Pancreas (tissue), 10 donors: ENCODE measurements around the gene TRAF7. TPM values are rescaled to one million over a fixed set of nuclear protein-coding genes. Genes with fewer than 3 reads are reported as not detected.

ENCODE experiments used
- ATAC-seq, 4 donors: fragments of 200-7000 bp; cut with Tn5 transposase; one replicate each; pipeline versions ENCODE4 v1.8.0 to v1.9.1; 2020; ENCODE audit warnings: mild to moderate bottlenecking in 4 of 4, moderate library complexity in 4 of 4
- DNase-seq, 6 donors: peaks; one replicate each; pipeline ENCODE4 v3.0.0-alpha.2; 2020
- FAIRE-seq: peaks from 2 replicates; lab custom pipeline; 2012; peaks lifted over from hg19 to GRCh38; lab: Jason Lieb, UNC
- H3K27ac ChIP-seq, 4 donors: fragments of 200-600 bp; sonication (generic); 1 replicate in 3 of 4; 2 replicates in 1 of 4; pipeline versions ENCODE4 v1.5.0 to v1.8.0; 2020
- H3K27me3 ChIP-seq, 4 donors: fragments of 200-600 bp; one replicate each; pipeline ENCODE4 v1.8.0; 2021
- H3K36me3 ChIP-seq, 3 donors: fragments of 200-600 bp; sonication (generic) in 1 of 3; one replicate each; pipeline versions ENCODE4 v1.5.0 to v1.8.0; 2020 to 2021
- H3K4me1 ChIP-seq, 3 donors: fragments of 200-600 bp; one replicate each; pipeline ENCODE4 v1.8.0; 2021
- H3K4me3 ChIP-seq, 4 donors: fragments of 200-600 bp; sonication (generic) in 2 of 4; one replicate each; pipeline versions ENCODE4 v1.5.0 to v1.8.0; 2020 to 2021
- H3K9me3 ChIP-seq, 4 donors: fragments of 200-600 bp; one replicate each; pipeline ENCODE4 v1.8.0; 2021
- WGBS, 2 donors: extraction: QIAGEN DNeasy Blood & Tissue Kit; methylation state at CpG; one replicate each; pipeline ENCODE4 v1.1.7; 2013; 5-methylcytosine and 5-hydroxymethylcytosine counted together
- intact Hi-C, 3 donors: fragments of 100-400 bp; cut with DNase I; formaldehyde crosslinking; loops; one replicate each; pipeline versions ENCODE4 v1.11.1 to v1.14.2; 2022
- polyA plus RNA-seq, 2 donors: library from polyadenylated mRNA; stranded (reverse); fragments of 200-250 nt; gene quantifications; one replicate each; pipeline ENCODE4 v1.2.3, GENCODE V29; 2013
- total RNA-seq, 6 donors: library from RNA; stranded (reverse); fragmentation: NEBNext Ultra II Directional in 4 of 6; extraction: Animal tissue kit (Norgen Biotek cat#: 25700) in 4 of 6; gene quantifications; one replicate each; pipeline versions ENCODE4 v1.2.1 to v1.2.4, GENCODE V29; 2021 to 2023
- TF ChIP-seq, protein P1 (sequence below), 4 donors: fragments of 200-600 bp; sonication (generic) in 3 of 4; IDR thresholded peaks; one replicate each; pipeline versions ENCODE4 v1.5.0 to v1.8.0; 2021; ENCODE audit warnings: antibody characterized with exemption in 4 of 4
- donor health status: healthy with polysubstance abuse.
- donor health status: DM: no; HTN: no; CAD: no; lungs with moderate emphysema.
- donor health status: DM: no; HTN: no; CAD: no.
- donor health status: control.
- donor health status: control.
- donor health status: Bipolar disorder and iron deficiency.
- donor health status: DM: yes; HTN: yes; CAD: no.
- donor health status: DM: no; HTN: no; CAD: no.
- donor health status: DM: no; HTN: no; CAD: no.
- donor health status: DM: yes; HTN: yes; CAD: no.

TRAF7 gene
- total and polyA plus RNA-seq, 8 donors = 24.5 to 45.1 (median 34.5) TPM

DNA sequence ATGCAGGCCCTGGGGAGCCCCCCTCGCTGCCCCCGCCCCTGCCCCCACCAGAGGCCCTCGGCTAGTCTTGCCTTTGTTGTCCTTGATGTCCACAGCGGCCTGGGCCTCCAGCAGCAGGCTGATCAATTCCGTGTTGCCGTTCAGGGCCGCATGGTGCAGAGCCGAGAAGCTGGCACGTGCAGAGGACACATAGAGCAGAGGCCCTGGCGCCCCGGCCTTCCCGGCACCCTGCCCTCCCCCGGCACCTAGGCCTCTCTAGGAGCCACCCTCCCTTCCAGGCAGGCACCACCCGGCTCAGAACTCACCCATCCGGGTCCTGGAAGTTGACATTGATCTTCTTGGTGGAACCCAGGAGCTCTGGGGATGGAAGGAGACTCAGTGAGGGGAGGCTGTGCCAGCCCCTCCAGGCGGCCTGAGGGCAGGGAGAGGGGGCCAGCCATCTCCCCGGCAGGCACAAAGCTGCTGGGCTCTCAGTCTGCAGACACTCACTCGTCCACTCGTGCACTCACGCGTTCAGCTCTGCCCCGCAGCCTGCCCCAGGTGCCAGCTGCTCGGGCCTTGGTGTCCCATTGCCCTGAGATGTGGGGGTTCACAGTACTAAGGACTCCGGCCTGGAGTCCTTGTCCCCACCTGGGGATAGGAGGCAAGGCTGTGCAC, 34.5 kb downstream of the TRAF7 start:
- H3K4me3 ChIP-seq = no peak overlapping the region
- no peaks in the 10 kb centered on the region for H3K36me3 ChIP-seq
- intact Hi-C loops = loop anchor here in 1 of 3 donors (5.0 to 10.0 kb wide), 2 partner anchors 65 to 312 kb away; partner anchors contain the start of gene ECI1
- DNase-seq (no peak), ATAC-seq (no peak), FAIRE-seq (no peak)
- no peak overlapping the region for H3K27ac ChIP-seq
- TF ChIP-seq, protein P1, sequence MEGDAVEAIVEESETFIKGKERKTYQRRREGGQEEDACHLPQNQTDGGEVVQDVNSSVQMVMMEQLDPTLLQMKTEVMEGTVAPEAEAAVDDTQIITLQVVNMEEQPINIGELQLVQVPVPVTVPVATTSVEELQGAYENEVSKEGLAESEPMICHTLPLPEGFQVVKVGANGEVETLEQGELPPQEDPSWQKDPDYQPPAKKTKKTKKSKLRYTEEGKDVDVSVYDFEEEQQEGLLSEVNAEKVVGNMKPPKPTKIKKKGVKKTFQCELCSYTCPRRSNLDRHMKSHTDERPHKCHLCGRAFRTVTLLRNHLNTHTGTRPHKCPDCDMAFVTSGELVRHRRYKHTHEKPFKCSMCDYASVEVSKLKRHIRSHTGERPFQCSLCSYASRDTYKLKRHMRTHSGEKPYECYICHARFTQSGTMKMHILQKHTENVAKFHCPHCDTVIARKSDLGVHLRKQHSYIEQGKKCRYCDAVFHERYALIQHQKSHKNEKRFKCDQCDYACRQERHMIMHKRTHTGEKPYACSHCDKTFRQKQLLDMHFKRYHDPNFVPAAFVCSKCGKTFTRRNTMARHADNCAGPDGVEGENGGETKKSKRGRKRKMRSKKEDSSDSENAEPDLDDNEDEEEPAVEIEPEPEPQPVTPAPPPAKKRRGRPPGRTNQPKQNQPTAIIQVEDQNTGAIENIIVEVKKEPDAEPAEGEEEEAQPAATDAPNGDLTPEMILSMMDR (IDR thresholded peaks at IDR 0.05) = no peak
- H3K27me3 ChIP-seq = no peaks in the 10 kb centered on the region
- no peaks in the 10 kb centered on the region for H3K4me1 ChIP-seq
- 78 to 82% methylated on average over 24 of the region's 24 CpGs for WGBS, 2 donors
- no peaks in the 10 kb centered on the region for H3K9me3 ChIP-seq

DNA sequence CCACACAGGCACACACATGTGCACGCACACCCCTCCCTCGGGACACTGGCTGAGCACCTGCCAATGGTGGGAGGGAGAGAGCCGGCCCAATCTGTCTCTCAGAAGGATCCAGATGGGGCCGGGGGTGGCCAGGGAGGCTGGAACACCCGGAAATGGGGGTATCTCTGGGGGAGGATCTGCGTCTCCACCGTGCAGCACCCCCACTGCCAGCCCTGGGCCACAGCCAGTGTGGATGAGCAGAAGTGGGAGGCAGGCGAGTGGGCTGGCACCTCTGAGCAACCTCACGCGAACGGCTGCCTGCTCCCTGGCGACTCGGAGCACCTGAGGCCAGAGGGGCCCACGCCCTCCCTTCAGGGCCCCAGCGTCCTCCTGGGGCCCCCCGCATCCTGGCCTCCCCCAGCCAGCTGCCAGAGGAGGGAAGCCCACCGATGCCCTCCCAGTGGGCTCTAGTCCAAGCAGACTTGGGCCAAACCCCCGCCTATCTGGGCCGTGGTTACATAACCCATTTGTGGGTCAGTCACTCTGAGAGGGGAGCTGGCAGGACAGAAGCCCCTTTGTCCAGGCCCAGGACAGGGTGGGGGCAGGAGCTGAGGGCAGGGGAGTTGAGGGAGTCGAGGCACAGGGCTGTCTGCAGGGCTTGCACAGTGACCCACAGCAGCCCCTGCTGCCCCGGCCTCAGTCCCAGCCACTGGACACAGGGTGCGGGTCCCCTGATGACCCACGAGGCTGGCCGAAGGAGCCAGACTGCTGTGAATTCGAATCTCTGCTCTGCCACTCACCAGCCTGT, 35.3 kb downstream of the TRAF7 start:
- DNase-seq (no peak), ATAC-seq (no peak), FAIRE-seq (no peak)
- Histone ChIP-seq H3K27me3 (no peaks in the 10 kb centered on the region), H3K4me3 (no peak overlapping the region), H3K27ac (no peak overlapping the region), H3K9me3 (no peaks in the 10 kb centered on the region), H3K4me1 (peaks cover 5 to 7% (median 6%) of the 10 kb centered on the region in 3 donors), H3K36me3 (no peaks in the 10 kb centered on the region)
- TF ChIP-seq, protein P1 (IDR thresholded peaks at IDR 0.05) = no peak
- intact Hi-C loops = loop anchor here in 1 of 3 donors (5.0 to 10.0 kb wide), 2 partner anchors 64 to 311 kb away; partner anchors contain the start of gene ECI1
- WGBS, 2 donors = 79 to 84% methylated on average over 22 to 25 of the region's 25 CpGs

DNA sequence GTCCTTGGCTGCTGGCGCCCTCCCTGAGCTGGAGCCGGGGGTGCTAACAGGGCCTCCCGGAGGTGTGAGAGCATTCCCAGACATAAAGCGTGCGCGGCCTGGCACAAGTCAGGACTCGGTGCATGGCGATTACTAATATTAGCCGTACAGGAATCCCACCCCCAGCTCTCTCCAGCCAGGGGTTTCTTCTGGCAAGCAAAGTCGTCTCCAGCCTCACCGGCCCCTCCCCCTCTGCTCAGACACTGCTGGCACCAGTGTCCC, 35.8 kb downstream of the TRAF7 start:
- Histone ChIP-seq H3K27me3 (no peaks in the 10 kb centered on the region), H3K4me1 (peaks cover 5 to 7% (median 7%) of the 10 kb centered on the region in 3 donors), H3K4me3 (no peak overlapping the region), H3K36me3 (no peaks in the 10 kb centered on the region), H3K27ac (no peak overlapping the region), H3K9me3 (no peaks in the 10 kb centered on the region)
- TF ChIP-seq, protein P1 (IDR thresholded peaks at IDR 0.05) = no peak
- 87 to 91% methylated on average over 11 of the region's 11 CpGs for WGBS, 2 donors
- no peak for FAIRE-seq
- intact Hi-C loops = loop anchor here in 1 of 3 donors (5.0 to 10.0 kb wide), 2 partner anchors 63 to 311 kb away; partner anchors contain the start of gene ECI1
- no peak for DNase-seq
- ATAC-seq = no peak

DNA sequence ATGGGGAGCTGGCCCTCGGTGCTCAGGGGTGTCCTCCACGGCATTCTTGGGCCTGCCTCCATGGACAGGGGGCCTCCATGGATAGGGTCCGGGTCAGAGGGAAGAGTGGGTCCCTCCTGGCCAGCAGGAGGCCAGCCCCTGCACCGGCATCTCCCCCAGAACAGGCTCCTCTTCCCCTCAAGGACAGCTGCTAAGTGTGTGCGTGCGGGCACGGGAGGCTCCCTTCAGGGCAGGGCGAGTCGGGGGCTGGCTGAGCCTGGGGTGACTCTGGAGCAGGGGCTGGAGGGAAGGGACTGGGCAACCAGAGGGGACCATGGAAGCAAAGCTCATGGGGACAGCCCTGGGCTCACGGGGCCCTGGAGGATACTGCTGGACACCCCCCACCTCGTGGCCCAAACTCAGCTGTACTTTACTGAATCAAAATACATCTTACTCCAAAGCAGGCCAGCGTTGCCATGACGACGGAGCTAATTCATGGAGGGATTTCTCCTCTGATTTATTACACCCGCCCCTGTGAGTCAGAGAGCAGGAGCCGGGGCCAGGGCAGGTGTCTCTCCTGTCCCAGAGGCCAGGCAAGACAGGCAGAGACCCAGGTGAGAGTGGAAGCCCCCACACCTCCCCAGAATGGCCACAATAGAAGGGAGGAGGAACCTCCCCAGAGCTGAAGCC, 38.7 kb downstream of the TRAF7 start:
- H3K4me1 ChIP-seq = peaks cover 5 to 7% (median 7%) of the 10 kb centered on the region in 3 donors
- no peak for ATAC-seq
- WGBS, 2 donors = 52 to 64% methylated on average over 16 of the region's 16 CpGs
- no peaks in the 10 kb centered on the region for H3K27me3 ChIP-seq
- DNase-seq = no peak
- H3K36me3 ChIP-seq = no peaks in the 10 kb centered on the region
- FAIRE-seq = no peak
- TF ChIP-seq, protein P1 (IDR thresholded peaks at IDR 0.05) = no peak
- no peak overlapping the region for H3K4me3 ChIP-seq
- no peak overlapping the region for H3K27ac ChIP-seq
- intact Hi-C loops = loop anchor here in 1 of 3 donors (5.0 to 10.0 kb wide), 2 partner anchors 61 to 308 kb away; partner anchors contain the start of gene ECI1
- H3K9me3 ChIP-seq = no peaks in the 10 kb centered on the region
